GM21515 (cell line): ENCODE measurements around the gene CAMTA1.

Source experiments
- ATAC-seq: cut with Tn5 transposase; IDR thresholded peaks from one replicate; pipeline ENCODE4 v1.9.1; 2021; ENCODE audit not compliant: unreplicated experiment

The CAMTA1 gene

DNA sequence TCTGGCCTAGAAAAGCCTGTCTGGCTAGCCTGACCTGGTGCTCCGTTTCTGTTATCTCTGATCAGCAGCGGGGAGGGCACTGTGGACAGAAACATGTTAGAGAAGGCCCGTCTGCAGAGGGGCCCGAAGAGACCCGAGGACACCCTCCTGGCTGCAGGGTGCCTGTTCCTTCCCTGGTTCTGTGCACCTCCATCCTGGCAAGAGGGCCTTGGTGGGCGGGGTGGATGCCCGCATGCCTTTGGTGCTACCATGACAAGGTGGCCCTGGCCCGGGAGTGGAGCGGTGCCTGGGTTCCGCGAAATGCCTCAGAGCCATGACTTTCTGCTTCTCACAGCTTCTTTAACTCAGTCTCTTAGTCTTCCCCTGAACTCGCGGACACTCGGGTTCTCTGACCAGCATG lies 233.6 kb downstream of the CAMTA1 start:
- no peak for ATAC-seq

DNA sequence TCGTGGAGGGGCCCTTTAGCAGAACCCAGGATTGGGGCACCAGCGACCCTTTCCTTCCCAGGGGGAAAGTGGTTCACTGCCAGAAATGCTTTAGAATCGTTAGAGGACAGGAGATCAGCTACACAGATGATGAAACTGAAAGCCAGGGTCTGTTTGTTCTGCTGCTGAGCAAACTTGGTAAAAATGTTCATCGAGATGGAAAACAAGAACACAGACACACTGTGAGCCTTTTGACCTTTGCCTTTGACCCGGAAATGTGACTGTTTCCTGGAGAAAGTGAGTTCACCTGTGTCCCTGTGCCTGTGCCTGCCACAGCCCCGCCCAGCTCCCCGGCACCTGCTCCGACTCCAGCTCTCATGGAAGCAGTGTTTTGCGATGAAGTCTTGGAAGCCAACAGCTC lies 234.3 kb downstream of the CAMTA1 start:
- no peak for ATAC-seq

DNA sequence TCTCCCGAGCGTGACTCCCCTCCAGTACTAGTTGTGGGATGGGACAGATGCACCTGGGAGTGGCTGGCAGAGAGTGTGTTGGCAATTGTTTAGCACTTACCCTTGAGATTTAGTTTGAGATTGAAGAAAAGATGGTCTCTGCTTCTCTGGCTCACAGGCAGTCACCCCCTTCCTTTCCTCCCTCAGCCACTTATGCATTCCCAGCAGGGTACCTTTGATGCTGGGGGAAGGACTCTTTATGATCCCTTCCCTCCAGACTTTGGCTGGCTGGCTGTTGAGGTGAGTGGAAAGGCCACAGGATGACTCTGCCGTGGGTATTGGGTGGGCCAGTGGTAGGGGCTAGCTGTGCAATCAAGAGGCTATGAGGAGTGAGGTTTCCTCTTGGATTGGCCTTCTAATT lies 236.8 kb downstream of the CAMTA1 start:
- ATAC-seq = no peak

DNA sequence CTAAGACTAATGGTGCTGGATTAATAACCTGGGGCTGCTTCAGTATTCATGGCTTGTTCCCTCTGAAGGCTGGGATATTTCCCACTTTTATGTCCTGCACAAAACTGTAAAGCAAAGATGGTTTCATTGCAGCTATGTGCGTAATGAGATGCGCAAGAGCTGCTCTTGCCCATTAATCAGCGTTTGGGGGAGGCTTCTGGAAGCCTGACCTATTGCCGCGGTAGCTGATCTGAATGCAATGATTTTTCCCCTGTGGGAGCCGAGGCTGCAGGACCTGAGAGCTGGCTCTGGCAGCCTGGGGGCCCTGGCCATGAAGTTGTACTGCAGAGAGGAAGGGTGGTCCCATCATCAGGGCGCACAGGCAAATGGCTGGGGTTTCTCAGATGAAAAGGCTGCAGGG lies 239.8 kb downstream of the CAMTA1 start:
- no peak for ATAC-seq

DNA sequence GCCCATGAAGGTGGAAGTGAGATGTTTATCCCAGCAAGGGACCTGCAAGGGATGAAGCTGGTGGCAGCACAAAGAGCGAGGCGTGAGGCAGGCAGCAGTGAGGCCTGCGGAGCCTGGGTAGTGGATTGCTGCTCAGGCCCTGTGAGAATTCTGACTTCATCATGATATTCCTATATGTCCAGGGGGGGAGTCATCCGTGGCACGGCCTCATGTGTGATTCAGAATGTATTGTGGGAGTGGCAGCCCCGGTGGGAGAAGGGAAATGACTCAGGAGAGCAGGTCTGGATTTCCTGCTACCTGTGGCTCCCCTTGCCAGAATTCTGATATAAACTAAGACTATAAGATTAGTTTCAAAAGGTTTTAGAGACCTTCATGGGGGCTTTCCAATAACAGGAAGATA lies 240.9 kb downstream of the CAMTA1 start:
- ATAC-seq = no peak

DNA sequence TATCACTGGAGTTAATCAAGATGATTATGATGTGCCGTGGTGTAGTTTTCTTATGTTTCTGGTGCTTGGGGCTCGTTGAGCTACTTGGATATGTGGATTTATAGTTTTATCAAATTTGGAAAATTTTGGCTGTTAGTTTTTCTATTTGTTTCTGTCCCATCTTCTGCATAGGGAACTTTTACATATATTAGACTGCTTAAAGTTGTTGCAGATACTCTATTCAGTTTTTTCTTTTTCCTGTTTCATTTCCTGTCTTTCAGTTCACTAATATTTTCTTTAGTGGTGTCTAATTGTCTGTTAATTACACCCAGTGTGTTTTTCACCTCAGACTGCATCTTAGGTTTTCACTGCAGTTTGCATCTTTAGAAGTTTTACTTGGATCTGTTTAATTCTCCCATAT lies 247.7 kb downstream of the CAMTA1 start:
- no peak for ATAC-seq

DNA sequence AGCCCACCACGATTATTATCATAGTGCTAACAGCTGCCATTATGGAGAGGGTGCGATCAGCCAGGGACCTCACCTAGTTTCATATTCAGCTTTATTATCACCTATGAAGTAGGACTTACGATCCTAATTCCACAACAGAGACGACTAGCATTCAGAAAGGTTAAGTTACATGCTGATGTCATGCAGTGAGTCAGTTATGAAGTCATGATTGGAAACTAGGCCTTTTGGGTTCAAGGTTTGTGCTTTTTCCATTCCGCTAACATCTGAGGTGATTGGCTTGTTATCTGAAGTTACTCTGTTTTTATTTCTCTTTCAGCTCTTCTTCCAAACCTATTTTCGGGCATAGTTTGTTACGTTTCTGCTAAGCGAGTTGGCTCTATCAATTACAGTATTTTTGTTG lies 251.1 kb downstream of the CAMTA1 start:
- no peak for ATAC-seq

DNA sequence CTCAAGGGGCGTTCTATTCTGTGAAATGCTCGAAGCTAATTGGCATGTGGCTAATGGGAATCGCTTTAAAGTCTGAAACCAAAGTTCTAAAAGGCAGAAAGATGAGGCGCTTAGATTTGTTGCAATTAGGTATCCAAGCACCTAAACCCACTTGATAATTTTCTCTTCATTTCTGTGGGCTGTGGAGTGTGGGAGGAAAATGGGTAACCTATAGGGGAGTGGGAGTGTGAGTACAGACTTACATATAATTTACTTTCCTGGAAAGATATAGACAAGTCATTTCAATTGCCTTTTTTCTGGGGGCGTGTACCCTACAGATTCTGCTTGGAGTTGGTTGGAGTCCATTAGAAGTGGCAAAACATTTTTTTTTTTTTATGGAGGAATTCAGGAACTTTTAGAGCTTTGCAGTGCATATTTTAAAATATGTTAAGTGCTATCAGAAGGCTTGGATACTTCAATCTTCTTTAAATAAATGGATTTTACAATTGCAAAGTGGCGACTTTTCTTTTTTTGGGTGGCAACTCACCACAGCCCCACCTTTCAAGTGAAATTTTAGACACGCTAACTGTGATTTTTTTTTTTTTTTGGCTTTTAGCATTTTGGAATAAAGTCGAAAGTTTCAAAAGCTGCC lies 254.5 kb downstream of the CAMTA1 start:
- no peak for ATAC-seq

DNA sequence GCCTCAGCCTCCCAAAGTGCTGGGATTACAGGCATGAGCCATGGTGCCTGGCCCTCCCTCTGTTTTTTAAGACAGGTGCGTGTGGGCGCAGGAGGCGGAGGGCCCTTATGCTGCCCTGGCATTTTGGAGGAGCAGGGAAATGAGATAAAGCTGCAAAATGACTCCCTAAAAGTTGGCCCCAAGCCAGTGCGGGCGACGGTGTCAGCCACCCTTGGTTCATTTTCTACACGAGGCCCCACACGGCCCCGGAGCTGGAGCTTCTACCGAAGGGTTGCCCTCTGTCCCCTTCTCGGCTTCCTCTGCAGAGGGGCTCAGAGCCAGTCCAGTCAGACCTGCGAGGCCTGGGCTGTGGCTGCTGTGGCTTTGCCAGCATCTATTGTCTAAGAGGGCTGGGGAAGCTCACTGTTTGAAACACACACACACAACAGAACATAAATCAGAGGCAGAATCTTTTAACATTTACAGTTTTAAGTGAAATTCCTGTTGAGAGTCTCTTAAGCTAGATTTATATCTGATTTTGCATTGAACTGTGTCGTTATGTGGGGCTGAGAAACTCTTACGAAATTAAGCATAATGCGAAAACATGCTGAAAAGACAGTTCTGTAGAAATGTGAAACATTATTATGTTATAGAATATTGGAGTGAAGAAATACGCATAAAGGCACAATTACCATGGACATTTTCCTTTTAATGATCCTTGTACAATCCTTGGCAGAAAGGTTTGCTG lies 255.9 kb downstream of the CAMTA1 start:
- no peak for ATAC-seq

DNA sequence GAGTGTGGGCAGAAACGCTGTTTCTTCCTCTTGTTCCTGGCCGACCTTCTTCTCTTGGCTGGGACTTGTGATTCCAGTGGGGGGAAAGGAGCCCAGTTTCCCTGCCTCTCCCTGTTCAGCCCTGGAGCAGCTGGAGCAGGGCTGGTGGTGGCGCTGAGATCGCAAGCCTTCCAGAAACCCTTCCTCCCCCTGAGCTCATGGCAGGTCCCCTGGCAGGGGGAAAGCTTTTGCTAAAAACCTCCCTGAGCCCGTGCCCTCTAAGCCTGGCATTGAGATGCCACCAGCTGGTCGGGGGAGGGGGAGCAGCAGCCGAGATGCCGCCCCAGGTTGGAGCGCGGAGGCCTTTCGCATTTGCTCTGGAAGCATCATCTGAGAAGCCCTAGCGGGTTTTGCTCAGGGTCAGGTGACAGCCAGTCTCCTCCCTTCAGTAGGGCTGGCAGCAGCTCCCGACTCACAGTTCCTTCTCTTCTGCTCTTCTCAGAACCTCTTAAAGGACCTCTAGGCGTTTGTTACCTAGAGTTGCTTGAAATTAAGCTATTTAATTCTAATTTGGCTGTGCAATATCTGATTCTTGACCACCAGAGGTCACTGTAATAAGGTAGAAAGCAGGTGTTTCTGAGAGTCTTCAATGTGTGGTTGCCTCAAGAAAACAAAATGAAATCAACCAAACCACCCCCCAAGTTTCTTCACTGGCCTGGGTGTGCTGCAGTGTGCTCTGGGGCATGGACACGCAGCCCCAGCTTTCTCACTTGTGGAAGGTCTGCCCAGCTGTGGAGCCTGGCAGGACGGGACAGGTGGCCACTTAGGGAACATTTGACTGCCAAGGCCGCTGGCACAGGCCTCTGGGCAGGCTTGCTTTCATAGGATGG lies 257.3 kb downstream of the CAMTA1 start:
- ATAC-seq = no peak

DNA sequence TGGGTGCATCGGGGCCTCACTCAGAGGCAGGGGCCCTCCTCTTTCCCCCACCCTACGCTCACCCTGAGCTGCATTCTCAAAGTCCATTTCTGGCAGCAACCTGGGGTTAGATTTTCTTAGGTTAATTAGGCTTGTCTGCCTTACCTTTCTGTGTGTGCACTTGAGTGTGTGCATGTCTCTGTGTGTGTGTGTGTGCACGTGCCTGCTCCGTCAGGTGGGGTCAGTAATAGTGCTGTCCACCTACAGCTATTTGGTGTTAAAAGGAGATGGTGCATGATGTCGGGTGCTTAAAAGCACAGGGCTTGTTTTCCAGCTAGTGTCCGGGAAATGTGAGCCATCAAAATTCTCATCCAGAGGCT lies 257.9 kb downstream of the CAMTA1 start:
- no peak for ATAC-seq

DNA sequence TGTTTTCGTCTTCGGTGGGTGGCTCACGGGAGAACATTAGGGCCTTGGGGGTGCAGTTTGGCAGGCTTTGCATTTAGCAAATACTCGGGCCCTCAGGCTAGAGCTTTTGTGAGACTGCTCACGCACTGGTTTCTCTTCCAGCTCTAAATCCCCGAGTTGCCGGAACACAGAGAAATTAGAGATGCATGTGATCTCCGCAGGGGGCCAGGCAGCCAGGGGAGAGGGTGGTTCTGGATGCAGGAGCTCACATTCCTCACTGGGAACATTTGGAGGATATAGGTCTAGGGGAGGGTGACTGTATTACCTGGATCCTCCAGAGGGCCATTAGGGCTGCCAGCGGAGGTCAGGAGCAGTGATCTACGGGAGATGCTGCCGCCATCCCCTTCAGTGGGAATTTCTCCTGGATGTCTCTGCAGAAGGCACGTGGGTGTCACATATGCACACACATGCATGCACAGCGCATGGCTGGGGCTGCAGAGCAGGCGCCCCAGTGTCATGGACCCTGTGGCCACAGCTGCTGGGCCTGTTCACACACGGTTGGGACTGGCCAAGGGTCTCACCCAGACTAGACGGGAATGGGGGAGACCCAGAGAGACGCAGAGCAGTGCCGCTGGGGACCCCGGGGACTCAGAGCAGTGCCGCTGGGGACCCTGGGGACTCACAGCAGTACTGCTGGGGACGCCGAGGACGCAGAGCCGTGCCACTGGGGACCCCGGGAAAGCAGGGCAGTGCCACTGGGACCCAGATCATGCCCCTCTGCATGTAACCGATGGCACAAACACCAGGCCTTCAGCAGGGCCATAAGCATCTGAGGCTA lies 258.7 kb downstream of the CAMTA1 start:
- no peak for ATAC-seq

DNA sequence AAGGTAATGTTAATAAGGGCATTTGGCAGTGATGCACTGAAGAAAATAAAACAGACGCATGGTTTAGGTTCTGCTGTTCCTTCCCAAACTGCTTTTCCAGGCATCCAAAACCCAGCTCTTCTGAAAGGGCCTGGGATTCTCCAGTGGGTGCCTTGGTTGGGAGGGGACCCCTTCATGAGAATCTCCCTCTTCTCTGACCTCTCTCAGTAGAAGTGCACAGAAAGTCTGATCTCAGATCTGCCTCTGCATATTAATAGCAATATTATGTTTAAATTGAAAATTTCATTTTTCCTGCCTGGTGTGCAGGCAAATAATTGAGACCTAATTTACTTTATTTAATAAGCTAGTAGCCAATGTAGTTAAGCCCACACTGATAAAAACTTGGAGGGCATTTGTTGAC lies 260.6 kb downstream of the CAMTA1 start:
- ATAC-seq = no peak

DNA sequence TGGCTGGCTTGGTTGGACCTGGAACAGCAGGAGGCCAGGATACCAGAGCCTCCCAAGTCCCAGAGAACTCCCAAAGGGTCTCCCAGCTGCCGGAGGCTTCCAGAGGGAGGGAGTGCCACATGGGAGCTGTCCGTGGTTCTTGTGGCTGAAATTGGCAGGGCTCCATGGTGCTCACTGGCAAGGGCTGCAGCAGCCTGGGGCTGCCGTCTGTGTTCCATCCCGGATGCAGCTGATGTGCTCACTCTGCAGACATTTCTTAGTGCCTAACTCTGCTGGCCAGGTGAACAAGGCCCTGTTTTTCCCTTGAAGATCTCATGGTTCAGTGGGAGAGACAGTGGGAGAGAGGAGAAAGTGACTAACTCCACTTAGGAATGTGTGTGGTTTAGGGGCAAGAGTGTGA lies 261.1 kb downstream of the CAMTA1 start:
- ATAC-seq = no peak

DNA sequence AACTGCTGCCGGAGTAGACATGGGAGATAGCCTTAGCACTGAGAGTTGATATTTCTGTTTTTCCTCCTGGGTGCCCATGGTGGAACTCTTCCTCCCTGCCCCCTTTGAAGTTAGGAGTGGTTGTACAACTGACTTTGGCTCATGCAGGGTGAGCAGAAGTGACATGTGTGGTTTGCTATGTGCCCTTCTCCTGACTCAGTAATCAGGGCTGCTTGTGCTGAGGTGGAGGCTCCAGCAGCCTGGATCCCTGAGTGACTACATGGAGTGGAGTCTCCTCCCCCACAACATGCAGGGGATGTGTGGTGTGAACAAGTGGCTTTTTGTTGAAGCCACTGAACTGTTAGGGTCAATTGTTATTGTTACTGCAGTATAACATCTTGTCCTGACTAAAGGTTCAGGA lies 261.6 kb downstream of the CAMTA1 start:
- ATAC-seq = no peak

DNA sequence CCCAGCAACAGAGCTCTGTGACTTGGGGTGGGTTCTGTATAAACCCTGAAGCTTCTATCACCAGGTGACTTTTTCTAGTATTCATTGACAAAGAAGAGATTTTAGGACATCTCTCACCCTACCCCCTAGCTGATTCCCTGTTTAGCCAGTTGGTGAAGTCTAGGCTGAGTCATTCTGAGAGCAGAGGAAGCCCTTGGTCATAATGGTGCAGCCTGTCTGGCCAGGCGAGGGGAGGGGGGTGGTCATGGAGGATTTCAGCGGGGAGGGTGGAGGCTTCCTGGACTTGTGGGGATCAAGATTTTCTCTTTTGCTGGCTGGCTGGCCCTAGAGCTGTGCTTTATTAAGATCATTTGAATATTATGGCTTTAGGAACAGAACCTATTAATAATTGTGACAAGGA lies 262.6 kb downstream of the CAMTA1 start:
- ATAC-seq = no peak

DNA sequence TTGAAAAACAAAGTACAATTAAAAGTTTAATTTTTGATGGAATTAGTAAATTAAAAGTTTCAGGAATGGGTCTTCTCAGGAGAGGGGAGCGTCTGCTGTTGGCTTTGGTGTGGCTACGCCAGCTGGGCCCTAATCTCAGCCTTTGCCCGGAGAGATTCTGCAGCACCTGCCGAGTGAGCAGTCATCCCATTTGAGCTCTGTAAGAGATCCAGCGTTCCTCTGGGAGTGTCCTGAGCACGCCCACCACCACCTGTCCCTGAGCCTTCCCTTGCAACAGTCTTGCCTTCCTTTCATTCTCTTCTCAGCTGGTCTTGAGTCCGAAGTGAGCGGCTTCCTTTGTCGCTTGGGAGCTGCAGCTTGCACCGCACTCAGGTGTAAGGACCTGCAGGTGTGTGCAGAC lies 263.1 kb downstream of the CAMTA1 start:
- no peak for ATAC-seq

DNA sequence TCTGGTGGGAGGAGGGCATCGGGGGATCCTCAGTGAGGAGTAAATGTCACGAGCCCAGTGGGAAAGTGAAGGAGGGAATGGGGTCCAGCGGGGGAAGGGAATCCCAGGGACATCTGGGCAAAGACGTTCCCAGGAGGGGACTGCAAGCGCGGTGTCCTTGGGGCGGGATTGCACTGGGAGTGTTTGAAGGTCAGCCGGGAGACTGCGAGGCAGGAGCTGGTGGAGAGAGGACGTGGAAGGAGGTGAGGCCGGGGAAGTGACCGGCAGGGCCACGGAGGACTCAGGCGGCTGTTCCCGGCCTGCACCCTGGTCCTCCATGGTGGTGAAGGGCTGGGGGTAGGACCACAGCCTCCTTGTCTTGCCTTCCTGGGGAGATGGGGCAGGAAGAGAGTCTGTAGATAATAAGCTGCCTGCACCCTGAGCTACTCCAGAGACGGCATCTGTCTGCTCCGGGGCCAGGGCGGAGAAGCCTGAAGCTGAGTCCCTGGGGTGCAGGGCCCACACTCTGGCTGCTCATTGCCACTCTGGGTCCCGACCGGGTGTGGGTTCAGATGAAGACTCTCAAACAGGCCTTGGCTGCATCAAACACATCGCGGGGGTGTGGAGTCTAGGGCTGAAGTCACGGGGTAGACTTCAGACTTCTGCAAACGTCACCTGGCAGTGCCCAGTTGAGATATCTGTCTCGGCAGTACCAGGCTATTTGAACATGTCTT lies 264.8 kb downstream of the CAMTA1 start:
- ATAC-seq = no peak

DNA sequence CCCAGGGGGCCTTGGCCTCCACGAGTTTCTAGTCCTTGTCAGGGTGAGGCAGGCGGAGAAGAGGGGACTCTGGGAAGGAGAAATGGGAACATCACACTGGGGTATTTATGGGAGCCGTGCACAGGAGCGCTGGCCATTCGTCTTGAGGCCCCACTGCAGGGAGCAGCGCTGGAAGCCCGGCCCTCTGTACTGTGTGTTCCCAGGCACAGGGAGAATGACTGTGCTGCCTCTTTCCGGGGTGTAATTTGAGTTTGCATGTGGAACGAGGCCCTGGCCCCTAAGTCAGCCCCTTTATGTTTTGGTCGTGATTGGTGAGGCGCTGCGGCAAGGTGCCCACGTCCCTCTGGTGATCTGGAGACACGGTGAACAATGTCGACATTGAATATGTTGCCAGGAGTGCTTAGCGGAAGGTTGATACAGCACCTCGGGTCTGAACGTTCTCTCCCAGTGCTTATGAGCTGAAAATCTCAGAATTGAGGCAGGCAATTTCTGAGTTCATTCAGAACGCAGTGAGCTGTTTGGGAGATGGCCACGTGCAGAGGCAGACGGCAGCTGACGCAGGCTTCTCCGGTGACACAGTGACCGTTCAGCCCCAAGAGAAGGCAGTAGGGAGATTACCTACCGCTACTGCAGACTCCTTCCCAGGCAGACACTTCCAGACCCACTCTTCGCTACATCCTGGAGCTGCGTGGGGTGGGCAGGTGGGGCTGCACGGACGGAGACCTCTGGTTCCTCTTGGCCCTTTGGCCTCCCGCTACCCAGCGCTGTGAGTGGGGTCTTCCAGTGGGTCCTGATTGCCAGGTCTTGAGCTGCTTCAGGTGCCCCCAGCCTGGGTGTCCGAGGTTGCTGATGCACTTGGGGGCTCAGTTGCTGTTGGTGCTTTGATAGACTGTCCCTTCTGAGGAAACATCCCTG lies 265.8 kb downstream of the CAMTA1 start:
- ATAC-seq = no peak

DNA sequence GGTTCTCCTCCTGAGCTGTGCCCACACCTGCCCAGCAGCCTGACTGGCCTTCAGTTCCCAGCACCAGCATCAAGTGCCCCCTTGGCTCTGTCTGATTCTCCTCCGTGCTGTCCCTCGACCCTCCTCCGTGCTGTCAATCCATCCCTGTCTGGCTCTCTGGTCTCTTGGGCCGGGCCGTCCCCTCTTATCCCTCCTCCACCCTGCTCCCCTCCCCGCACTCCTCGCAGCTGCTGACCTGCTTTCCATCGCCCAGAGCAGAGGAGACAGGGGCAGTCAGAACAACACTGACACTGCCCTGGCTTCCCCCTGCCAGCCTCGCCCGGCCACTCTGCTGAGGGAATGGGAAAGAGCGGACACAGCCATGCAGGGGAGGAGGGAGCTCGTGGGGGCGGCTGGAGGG lies 267.4 kb downstream of the CAMTA1 start:
- no peak for ATAC-seq
